ENCODE measurements around the gene MRPL43.

Gene MRPL43

DNA sequence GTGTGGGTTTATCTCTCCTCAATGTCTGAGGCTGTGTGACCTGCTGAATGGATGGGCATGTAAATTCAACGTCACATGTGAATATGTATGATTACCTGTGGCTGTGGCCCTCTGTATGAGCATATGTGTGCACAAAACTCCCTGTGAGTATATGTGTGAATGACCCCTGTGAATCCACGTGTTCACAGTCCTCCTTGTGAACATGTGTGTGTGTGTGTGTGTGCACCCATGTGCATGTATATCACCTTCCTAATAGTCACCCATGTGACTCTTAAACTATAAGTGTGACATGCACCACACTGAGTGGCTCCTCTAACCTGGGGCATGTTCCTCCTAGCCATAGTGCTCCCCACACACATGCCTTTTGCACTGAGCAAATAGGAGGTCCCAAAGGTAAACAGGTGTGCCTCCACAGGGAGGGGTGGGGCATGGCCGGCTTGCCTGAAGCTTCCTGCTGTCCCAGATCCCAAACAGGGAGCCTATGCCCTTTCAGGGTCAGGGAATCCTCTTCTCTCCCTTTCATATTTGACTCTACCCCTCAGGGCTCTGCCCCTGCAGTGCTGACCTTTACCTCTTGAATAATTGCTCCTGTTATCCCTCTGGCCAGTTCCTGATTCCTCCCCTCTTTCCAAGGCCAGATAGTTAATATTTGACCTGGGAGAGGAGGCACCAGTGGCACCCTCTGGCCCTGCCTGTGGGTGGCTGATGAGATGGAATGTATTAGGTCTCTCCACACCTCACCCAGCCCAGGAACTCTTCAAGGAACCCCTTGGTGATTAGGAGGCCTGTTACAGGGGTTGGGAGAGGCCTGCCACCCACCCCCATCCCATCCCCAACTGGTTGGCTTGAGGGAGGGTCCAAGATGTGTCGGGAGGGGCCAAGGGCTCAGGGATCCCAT is 16.1 kb downstream of the MRPL43 start:
- TF ChIP-seq, protein P1, sequence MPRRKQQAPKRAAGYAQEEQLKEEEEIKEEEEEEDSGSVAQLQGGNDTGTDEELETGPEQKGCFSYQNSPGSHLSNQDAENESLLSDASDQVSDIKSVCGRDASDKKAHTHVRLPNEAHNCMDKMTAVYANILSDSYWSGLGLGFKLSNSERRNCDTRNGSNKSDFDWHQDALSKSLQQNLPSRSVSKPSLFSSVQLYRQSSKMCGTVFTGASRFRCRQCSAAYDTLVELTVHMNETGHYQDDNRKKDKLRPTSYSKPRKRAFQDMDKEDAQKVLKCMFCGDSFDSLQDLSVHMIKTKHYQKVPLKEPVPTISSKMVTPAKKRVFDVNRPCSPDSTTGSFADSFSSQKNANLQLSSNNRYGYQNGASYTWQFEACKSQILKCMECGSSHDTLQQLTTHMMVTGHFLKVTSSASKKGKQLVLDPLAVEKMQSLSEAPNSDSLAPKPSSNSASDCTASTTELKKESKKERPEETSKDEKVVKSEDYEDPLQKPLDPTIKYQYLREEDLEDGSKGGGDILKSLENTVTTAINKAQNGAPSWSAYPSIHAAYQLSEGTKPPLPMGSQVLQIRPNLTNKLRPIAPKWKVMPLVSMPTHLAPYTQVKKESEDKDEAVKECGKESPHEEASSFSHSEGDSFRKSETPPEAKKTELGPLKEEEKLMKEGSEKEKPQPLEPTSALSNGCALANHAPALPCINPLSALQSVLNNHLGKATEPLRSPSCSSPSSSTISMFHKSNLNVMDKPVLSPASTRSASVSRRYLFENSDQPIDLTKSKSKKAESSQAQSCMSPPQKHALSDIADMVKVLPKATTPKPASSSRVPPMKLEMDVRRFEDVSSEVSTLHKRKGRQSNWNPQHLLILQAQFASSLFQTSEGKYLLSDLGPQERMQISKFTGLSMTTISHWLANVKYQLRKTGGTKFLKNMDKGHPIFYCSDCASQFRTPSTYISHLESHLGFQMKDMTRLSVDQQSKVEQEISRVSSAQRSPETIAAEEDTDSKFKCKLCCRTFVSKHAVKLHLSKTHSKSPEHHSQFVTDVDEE (CRISPR knock-in tag; IDR thresholded peaks at IDR 0.05) = no peak
- no peak for TF ChIP-seq ARNTL (CRISPR knock-in tag; IDR thresholded peaks at IDR 0.05; ENCODE audit: borderline replicate concordance, low read depth)
- no peak for TF ChIP-seq ZNF565 (CRISPR knock-in tag; conservative IDR thresholded peaks at IDR 0.05; ENCODE audit: low read depth)
- no peak for TF ChIP-seq ZFP30 (CRISPR knock-in tag; IDR thresholded peaks at IDR 0.05)
- no peak for TF ChIP-seq OSR1 (CRISPR knock-in tag; IDR thresholded peaks at IDR 0.05)
- no peak for TF ChIP-seq CSDC2 (CRISPR knock-in tag; IDR thresholded peaks at IDR 0.05)
- TF ChIP-seq PPARA (CRISPR knock-in tag; IDR thresholded peaks at IDR 0.05; ENCODE audit: borderline replicate concordance) = no peak
- no peak for TF ChIP-seq ESRRG (CRISPR knock-in tag; IDR thresholded peaks at IDR 0.05)
- TF ChIP-seq RARB (CRISPR knock-in tag; IDR thresholded peaks at IDR 0.05) = no peak
- TF ChIP-seq ZNF70 (CRISPR knock-in tag; IDR thresholded peaks at IDR 0.05) = no peak
- TF ChIP-seq, protein P2, sequence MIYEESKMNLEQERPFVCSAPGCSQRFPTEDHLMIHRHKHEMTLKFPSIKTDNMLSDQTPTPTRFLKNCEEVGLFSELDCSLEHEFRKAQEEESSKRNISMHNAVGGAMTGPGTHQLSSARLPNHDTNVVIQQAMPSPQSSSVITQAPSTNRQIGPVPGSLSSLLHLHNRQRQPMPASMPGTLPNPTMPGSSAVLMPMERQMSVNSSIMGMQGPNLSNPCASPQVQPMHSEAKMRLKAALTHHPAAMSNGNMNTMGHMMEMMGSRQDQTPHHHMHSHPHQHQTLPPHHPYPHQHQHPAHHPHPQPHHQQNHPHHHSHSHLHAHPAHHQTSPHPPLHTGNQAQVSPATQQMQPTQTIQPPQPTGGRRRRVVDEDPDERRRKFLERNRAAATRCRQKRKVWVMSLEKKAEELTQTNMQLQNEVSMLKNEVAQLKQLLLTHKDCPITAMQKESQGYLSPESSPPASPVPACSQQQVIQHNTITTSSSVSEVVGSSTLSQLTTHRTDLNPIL (CRISPR knock-in tag; IDR thresholded peaks at IDR 0.05; ENCODE audit: low read depth) = no peak
- TF ChIP-seq, protein P3, sequence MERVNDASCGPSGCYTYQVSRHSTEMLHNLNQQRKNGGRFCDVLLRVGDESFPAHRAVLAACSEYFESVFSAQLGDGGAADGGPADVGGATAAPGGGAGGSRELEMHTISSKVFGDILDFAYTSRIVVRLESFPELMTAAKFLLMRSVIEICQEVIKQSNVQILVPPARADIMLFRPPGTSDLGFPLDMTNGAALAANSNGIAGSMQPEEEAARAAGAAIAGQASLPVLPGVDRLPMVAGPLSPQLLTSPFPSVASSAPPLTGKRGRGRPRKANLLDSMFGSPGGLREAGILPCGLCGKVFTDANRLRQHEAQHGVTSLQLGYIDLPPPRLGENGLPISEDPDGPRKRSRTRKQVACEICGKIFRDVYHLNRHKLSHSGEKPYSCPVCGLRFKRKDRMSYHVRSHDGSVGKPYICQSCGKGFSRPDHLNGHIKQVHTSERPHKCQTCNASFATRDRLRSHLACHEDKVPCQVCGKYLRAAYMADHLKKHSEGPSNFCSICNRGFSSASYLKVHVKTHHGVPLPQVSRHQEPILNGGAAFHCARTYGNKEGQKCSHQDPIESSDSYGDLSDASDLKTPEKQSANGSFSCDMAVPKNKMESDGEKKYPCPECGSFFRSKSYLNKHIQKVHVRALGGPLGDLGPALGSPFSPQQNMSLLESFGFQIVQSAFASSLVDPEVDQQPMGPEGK (CRISPR knock-in tag; IDR thresholded peaks at IDR 0.05; ENCODE audit: borderline replicate concordance) = no peak
- no peak for TF ChIP-seq GLIS3 (CRISPR knock-in tag; IDR thresholded peaks at IDR 0.05)
- TF ChIP-seq BACH2 (CRISPR knock-in tag; IDR thresholded peaks at IDR 0.05; ENCODE audit: borderline replicate concordance) = no peak
- no peak for TF ChIP-seq ZFP3 (CRISPR knock-in tag; IDR thresholded peaks at IDR 0.05)
- TF ChIP-seq ISL1 (CRISPR knock-in tag; IDR thresholded peaks at IDR 0.05) = no peak
- TF ChIP-seq, protein P4, sequence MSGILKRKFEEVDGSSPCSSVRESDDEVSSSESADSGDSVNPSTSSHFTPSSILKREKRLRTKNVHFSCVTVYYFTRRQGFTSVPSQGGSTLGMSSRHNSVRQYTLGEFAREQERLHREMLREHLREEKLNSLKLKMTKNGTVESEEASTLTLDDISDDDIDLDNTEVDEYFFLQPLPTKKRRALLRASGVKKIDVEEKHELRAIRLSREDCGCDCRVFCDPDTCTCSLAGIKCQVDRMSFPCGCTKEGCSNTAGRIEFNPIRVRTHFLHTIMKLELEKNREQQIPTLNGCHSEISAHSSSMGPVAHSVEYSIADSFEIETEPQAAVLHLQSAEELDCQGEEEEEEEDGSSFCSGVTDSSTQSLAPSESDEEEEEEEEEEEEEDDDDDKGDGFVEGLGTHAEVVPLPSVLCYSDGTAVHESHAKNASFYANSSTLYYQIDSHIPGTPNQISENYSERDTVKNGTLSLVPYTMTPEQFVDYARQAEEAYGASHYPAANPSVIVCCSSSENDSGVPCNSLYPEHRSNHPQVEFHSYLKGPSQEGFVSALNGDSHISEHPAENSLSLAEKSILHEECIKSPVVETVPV (CRISPR knock-in tag; IDR thresholded peaks at IDR 0.05) = no peak
- no peak for TF ChIP-seq ZNF8 (CRISPR knock-in tag; IDR thresholded peaks at IDR 0.05)
- TF ChIP-seq TCF4 (CRISPR knock-in tag; IDR thresholded peaks at IDR 0.05; ENCODE audit: borderline replicate concordance) = no peak
- ATAC-seq = no peak

DNA sequence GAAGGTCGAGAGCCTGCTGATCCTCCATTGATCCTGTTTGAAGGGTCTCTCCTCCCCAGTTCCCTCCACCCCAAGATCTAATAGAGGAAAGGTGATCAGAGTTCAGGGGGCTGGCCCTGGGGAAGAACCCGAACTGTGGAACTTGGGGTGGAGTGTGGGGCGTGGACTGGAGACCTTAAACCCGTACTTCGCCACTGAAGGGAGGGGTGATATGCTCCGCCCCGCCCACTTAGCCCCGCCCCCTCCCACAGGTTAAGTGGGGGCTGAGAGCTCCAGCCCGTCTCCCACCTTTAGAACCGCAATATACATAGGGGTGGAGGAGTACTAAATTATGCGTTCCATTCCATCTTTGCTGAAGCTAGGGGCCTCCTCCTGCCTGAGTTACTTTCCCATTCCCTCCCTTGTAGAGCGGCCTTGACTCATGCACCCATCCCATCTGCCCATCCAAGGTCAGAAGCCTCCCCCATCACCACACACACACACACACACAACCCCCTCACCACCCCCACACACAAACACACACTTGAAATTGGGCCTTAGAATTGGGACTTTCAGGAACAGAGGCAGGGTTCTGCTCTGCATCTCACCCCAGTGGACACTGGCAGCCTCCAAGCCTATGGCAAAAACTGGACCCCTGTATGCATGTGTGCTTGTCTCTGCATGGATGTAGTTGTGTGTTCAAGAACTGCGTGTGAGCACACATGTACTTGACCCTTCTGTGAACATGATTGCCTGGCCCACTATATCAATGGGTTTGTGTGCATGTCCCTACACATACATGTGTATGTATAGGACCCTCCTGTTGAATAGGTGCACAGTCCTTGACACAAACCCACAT is 17.0 kb downstream of the MRPL43 start:
- TF ChIP-seq ARNTL (CRISPR knock-in tag; IDR thresholded peaks at IDR 0.05; ENCODE audit: borderline replicate concordance, low read depth) (no peak), OSR1 (CRISPR knock-in tag; IDR thresholded peaks at IDR 0.05) (no peak)

DNA sequence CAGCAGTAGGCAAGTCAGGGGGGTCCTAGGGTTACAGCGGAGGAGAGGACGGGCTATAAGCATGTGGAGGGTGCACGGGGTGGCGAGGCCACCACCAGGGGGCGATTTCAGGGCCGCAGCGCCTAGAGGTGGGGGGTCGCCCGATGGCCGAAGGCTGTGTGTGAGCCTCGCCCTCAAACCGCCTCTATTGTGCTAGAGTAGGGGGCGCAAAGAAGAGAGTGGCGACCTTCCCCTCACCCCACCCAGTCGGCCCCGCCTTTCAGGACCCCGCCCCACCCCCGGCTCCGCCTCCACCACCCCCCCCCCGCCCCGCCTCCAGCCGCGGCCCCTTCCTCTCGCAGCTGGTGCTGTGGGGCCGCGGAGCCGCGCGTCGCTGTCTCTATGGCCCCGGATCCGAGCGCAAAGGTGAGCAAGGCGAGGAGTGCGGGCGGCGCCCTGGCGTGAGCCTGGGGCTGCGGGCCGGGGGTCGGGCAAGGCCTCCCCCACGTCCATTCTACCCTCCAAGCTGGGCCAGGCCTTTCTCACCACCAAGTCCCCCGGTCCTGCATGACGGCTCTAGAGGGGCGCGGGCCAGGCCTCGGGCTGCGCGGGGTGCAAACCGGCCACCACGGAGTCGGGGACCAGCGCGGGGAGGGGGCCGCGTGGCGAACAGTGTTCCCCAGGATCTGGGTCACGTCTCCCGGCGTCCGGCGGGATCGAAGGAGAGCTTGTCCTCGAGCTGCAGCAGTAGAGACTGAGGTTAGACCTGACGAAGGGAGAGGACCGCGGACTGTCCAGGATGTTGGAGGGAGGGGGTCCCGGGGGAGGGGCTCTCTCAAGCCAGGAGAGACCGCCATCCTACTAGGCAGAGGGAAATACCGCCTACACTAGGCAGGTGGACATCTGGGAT is 17.9 kb downstream of the MRPL43 start, which contains the start of gene SEMA4G:
SEMA4G (plus strand) TSS at position 318 of the 889 bp plus-strand sequence. CDS start 3,409 bp downstream, outside the sequence.
- ATAC-seq = peak; percentile 91
- TF ChIP-seq, protein P1 (CRISPR knock-in tag; IDR thresholded peaks at IDR 0.05) = no peak
- TF ChIP-seq ARNTL (CRISPR knock-in tag; IDR thresholded peaks at IDR 0.05; ENCODE audit: borderline replicate concordance, low read depth) (no peak), GLIS3 (CRISPR knock-in tag; IDR thresholded peaks at IDR 0.05) (no peak), PPARA (CRISPR knock-in tag; IDR thresholded peaks at IDR 0.05; ENCODE audit: borderline replicate concordance) (no peak), OSR1 (CRISPR knock-in tag; IDR thresholded peaks at IDR 0.05) (no peak), ZNF70 (CRISPR knock-in tag; IDR thresholded peaks at IDR 0.05) (no peak)
- TF ChIP-seq, protein P3 (CRISPR knock-in tag; IDR thresholded peaks at IDR 0.05; ENCODE audit: borderline replicate concordance) = no peak

More for the DNA sequence above, 17.0 kb downstream of the MRPL43 start:
- ATAC-seq = peak; percentile 12; the same call in 2 of the 3 replicates
